ENCODE results near the gene ZNF648.

The ZNF648 gene

GRCh38 chr1:182101415-182102042, 40.0 kb upstream of the ZNF648 start:
- TF ChIP-seq TAF1 (IDR thresholded peaks at IDR 0.05; ENCODE audit: low read depth) (no peak), YY1 (IDR thresholded peaks at IDR 0.05; ENCODE audit: low read depth) (peak; percentile 75), EP300 (IDR thresholded peaks at IDR 0.05; ENCODE audit: borderline replicate concordance) (peak; percentile 99), TCF12 (IDR thresholded peaks at IDR 0.05; ENCODE audit: low read depth) (peak; percentile 98), CREB1 (IDR thresholded peaks at IDR 0.05; ENCODE audit: low read depth) (no peak), MAX (IDR thresholded peaks at IDR 0.05) (peak; percentile 96), EGR1 (IDR thresholded peaks at IDR 0.05) (no peak), FOXM1 (IDR thresholded peaks at IDR 0.05; ENCODE audit: borderline replicate concordance, low read depth) (peak; percentile 94), ZBTB7A (IDR thresholded peaks at IDR 0.05; ENCODE audit: low read depth) (no peak), TEAD4 (IDR thresholded peaks at IDR 0.05) (peak; percentile 100), RAD21 (IDR thresholded peaks at IDR 0.05; ENCODE audit: low read depth) (peak; percentile 41; the same call in 1 of the 2 replicates), REST (IDR thresholded peaks at IDR 0.05; ENCODE audit: low read depth) (no peak; the same call in 1 of the 2 replicates), NFIC (IDR thresholded peaks at IDR 0.05) (peak; percentile 85), CEBPB (IDR thresholded peaks at IDR 0.05) (peak; percentile 61; the same call in 1 of the 2 replicates)
- TF ChIP-seq, protein P1, sequence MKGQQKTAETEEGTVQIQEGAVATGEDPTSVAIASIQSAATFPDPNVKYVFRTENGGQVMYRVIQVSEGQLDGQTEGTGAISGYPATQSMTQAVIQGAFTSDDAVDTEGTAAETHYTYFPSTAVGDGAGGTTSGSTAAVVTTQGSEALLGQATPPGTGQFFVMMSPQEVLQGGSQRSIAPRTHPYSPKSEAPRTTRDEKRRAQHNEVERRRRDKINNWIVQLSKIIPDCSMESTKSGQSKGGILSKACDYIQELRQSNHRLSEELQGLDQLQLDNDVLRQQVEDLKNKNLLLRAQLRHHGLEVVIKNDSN (IDR thresholded peaks at IDR 0.05) = no peak

GRCh38 chr1:182098301-182098700, 36.8 kb upstream of the ZNF648 start:
- TF ChIP-seq TCF12 (IDR thresholded peaks at IDR 0.05; ENCODE audit: low read depth) (no peak), CEBPB (IDR thresholded peaks at IDR 0.05) (no peak), TEAD4 (IDR thresholded peaks at IDR 0.05) (no peak), CREB1 (IDR thresholded peaks at IDR 0.05; ENCODE audit: low read depth) (no peak), YY1 (IDR thresholded peaks at IDR 0.05; ENCODE audit: low read depth) (no peak), NFIC (IDR thresholded peaks at IDR 0.05) (no peak), EP300 (IDR thresholded peaks at IDR 0.05; ENCODE audit: borderline replicate concordance) (no peak), MAX (IDR thresholded peaks at IDR 0.05) (no peak), TAF1 (IDR thresholded peaks at IDR 0.05; ENCODE audit: low read depth) (no peak), ZBTB7A (IDR thresholded peaks at IDR 0.05; ENCODE audit: low read depth) (no peak), EGR1 (IDR thresholded peaks at IDR 0.05) (no peak), RAD21 (IDR thresholded peaks at IDR 0.05; ENCODE audit: low read depth) (no peak), REST (IDR thresholded peaks at IDR 0.05; ENCODE audit: low read depth) (no peak), FOXM1 (IDR thresholded peaks at IDR 0.05; ENCODE audit: borderline replicate concordance, low read depth) (no peak)
- TF ChIP-seq, protein P1 (IDR thresholded peaks at IDR 0.05) = no peak

DNA sequence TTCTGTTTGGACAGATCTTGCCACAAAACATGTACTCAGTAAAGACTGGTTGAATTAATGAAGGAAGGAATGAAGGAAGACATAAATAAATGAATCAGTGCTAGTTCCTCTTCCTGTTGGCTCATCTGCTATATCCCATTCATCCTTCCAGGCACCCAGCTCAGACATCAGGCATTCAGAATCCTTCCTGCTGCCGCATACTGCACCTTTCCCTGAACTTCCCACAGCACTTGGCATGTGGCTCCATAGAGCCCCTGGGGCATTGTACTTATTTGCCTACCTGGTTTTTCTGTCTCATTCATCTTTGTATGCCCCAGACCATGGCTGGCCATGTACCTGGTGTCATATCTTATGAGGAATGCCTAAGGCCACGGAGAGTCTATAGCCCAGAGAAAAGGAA, 34.4 kb upstream of the ZNF648 start:
- no peak for TF ChIP-seq YY1 (IDR thresholded peaks at IDR 0.05; ENCODE audit: low read depth)

- no peak for TF ChIP-seq NFIC (IDR thresholded peaks at IDR 0.05)
- no peak for TF ChIP-seq REST (IDR thresholded peaks at IDR 0.05; ENCODE audit: low read depth)
- TF ChIP-seq TEAD4 (IDR thresholded peaks at IDR 0.05) = no peak
- TF ChIP-seq FOXM1 (IDR thresholded peaks at IDR 0.05; ENCODE audit: borderline replicate concordance, low read depth) = no peak
- no peak for TF ChIP-seq EP300 (IDR thresholded peaks at IDR 0.05; ENCODE audit: borderline replicate concordance)
- TF ChIP-seq RAD21 (IDR thresholded peaks at IDR 0.05; ENCODE audit: low read depth) = no peak
- no peak for TF ChIP-seq TCF12 (IDR thresholded peaks at IDR 0.05; ENCODE audit: low read depth)
- TF ChIP-seq MAX (IDR thresholded peaks at IDR 0.05) = no peak
- TF ChIP-seq, protein P1 (IDR thresholded peaks at IDR 0.05) = no peak
- no peak for TF ChIP-seq CREB1 (IDR thresholded peaks at IDR 0.05; ENCODE audit: low read depth)
These were observed 32.3 kb upstream of the ZNF648 start for GRCh38 chr1:182093781-182094180.
